HG03378 (cell line): ENCODE measurements around the gene MEF2B.
"Not testable (repeated sequence)": the region's sequence is repeated elsewhere in the genome, so short reads cannot be mapped to it uniquely, and the experiment has no call there.

Source experiments
- ATAC-seq: cut with Tn5 transposase; IDR thresholded peaks from one replicate; pipeline ENCODE4 v1.9.1; 2021; ENCODE audit warnings: mild to moderate bottlenecking, moderate library complexity; ENCODE audit not compliant: unreplicated experiment

The MEF2B gene

DNA sequence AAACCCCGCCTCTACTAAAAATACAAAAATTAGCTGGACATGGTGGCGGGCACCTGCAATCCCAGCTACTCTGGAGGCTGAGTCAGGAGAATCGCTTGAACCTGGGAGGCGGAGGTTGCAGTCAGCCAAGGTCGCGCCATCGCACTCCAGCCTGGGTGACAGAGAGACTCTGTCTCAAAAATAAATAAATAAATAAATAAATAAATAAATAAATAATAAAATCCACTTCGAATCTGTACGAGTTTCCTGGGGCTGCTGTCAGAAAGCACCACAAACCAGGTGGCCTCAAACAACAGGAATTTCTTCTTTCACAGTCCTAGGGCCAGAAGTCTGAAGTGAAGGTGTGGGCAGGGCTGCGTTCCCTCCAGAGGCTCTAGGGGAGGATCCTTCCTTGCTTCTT lies 67.5 kb downstream of the MEF2B start:
- not testable (repeated sequence) for ATAC-seq

DNA sequence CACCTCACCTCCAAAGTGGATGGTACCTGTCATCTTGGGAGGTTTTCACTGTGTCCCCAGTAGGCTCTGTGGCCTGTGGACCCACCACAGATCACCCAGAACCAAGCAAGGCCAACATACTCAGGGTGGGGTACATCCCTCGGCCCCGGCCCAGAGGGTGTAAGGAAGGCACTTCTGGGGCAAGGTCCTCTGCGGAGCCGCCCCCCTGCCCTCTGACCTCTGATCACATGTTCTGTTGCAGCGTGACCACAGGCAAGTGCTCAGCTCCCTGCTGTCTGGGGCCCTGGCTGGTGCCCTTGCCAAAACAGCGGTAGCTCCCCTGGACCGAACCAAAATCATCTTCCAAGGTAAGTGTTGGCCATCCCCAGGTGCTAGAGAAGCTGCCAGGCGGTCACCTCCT lies 68.5 kb downstream of the MEF2B start:
- ATAC-seq: no peak

DNA sequence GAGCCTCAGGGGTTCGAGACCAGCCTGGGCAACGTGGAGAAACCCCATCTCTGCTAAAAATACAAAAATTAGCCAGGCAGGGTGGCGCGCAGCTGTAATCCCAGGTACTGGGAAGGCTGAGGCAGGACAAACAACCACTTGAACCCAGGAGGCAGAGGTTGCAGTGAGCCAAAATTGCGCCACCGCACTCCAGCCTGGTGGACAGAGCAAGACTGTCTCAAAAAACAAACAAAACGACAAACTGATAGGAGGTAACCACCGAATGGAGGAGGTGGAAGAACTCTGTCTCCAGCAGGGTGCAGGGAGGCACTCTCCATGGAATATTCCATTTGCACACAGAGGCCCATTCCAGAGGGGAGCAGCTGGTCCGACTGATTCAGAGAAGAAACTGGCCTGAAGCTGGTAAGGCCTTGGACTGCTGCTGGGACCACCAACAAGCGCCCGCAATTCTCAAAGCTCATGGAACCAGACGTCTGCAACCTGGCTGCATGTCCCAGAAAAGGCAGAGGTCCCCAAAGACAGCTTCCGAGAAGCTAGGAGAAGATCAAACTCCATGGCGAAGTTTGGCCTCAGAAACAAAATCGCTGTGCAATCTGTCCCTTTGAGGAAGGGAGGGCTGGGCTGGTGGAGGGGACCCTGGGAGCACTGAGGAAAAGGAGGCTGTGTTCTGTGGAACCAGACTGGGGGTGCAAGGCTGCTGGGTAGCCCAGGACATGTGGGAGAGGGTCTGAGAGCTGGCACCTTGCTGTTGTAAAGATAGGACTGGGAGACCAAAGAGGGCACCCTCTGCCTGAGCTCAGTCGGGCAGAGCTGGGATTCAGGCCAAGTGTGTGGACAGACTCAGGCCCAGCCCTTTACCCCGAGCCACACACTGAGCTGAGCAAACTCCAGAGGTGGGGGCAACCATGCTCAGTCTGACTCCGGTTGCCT lies 71.1 kb downstream of the MEF2B start:
- no peak for ATAC-seq

DNA sequence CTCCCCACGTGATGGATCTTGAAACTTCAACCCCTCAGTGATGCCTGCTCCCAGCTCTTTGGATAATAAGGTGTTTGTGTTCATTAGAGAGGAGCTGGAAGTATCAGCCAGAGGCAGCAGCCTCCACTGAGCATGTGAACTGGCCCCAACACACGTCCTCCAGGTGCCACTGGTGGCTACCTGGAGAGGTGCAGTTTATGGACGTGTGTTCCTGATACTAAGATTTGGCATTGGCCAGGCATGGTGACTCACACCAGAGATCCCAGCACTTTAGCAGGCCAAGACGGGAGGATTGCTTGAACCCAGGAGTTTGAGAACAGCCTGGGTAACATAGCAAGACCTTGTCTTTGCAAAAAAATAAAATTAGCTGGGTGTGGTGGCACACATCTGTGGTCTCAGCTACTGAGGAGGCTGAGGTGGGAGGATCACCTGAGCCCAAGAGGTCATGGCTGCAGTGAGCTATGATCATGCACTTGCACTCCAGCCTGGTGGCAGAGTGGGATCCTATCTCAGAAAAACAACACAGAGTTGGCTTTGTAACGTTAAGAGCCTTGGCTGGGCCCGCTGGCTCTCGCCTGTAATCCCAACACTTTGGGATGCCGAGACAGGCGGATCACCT lies 71.9 kb downstream of the MEF2B start:
- ATAC-seq: no peak

DNA sequence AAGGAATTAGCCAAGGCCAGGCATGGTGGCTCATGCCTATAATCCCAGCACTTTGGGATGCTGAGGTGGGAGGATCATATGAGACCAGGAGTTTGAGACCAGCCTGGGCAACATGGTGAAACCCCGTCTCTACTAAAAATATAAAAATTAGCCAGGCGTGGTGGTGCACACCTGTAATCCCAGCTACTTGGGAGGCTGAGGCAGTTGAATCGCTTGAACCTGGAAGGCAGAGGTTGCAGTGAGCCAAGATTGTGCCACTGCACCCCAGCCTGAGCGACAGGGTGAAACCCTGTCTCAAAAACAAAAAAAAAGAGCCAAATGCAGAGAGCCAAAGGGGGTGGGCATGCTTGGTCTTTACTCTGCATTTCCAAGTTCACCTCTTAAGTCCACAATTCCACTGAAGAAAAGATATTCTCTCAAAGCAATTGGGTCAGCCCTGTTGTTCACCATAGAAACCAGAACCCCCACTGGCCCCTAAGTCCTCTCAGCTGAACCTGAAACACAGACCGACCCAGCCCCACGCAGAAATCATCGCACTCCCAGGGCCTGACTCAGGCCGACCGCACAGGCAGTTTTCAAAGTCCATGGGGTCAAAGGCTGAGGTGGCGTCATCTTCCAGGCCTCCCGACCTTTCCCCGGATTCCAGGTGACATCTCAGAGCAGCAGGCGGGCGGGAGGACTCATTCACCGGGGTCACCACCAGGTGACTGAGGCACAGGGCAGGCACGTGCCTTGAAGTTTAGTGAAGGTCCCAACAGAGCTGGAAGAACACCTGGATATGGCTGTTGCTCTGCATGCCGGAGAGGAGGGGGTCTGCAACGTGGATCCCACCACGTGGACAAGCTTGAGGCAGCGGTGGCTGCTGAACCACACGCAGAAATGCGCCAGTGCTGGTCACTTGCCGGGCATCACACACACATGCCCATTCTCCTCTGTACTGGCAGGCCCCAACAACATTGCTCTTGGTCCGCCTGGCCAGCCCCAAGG lies 73.1 kb downstream of the MEF2B start:
- no peak for ATAC-seq

DNA sequence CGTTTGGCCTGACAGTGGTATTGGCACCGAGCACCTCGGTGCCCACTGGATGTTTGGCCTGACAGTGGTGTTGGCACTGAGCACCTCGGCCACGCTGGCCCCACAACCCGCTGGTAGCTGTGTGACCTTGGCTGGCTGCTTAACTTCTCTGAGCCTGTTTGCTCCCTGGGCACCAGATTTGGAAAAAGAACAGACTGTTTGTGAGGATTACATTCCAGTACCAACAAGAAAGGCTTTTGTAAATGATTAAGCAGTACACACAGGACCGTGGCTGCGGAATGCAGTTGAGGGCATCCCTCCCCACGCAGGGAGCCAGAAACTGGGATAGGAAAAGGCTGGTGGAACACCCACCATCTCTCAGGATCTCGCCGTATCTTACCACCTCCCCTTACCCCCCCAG lies 74.4 kb downstream of the MEF2B start:
- ATAC-seq: no peak
